Measurements from ENCODE around the gene TCEA2. TPM values are rescaled to one million over a fixed set of nuclear protein-coding genes. Genes with fewer than 3 reads are reported as not detected.
A peak's percentile ranks its signal among the peaks of the same experiment; 100 is the strongest.
"Not testable (repeated sequence)": the region's sequence is repeated elsewhere in the genome, so short reads cannot be mapped to it uniquely, and the experiment has no call there.

TCEA2 gene
- total RNA-seq, 1 donor from 2014 or later: 8.4 TPM

- Histone ChIP-seq H3K27me3 (ENCODE audit: control insufficient read depth in 3 of 3, insufficient read depth in 3 of 3, low read length in 3 of 3) (peaks cover 3 to 20% (median 10%) of the 10 kb centered on the region in 3 donors), H3K36me3 (ENCODE audit: control insufficient read depth in 3 of 3, insufficient read depth in 3 of 3, low read length in 3 of 3) (no peaks in the 10 kb centered on the region), H3K9ac (ENCODE audit: low read depth in 1 of 3, low read length in 3 of 3) (no peak overlapping the region), H3K4me3 (ENCODE audit: low read length in 3 of 3) (no peak overlapping the region), H3K27ac (ENCODE audit: low read depth, low read length) (no peak overlapping the region), H3K4me1 (ENCODE audit: control insufficient read depth in 3 of 3, insufficient read depth in 3 of 3, low read length in 3 of 3) (no peaks in the 10 kb centered on the region), H3K9me3 (ENCODE audit: control insufficient read depth in 3 of 3, low read length in 3 of 3) (no peaks in the 10 kb centered on the region)
Observed at GRCh38 chr20:64113796-64114355, 50.9 kb downstream of the TCEA2 start.

DNA sequence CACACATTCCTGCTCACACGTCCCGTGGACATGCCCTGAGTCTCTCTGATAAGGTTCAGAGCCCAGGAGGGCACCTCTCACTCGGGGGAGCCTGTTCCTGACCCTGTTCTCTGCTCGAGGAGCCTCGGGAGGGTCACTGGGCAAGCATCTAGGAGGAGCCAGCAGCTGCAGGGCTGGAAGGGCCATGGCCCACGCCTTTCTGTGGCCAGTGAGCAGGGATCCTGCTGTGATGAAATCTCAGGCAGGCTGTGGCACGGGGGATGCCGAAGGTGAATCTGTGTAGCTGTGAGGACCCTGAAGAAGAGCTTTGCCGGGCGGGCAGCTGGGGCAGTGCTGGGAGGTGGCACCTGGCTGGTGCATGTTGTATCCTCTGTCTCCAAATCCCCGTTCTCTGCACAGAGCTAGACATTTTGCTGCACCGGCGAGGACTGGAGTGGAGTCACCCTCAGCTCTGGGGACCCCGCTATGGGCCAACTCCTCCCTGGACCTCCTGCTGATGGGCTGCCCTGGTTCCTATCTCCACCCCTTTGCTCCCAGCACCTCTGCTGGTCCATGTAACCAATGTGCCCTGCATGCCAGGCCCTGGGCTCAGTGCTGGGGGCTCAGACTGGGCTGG, 51.5 kb downstream of the TCEA2 start:
- Histone ChIP-seq H3K27me3 (ENCODE audit: control insufficient read depth in 3 of 3, insufficient read depth in 3 of 3, low read length in 3 of 3) (peaks cover 3 to 15% (median 10%) of the 10 kb centered on the region in 3 donors), H3K36me3 (ENCODE audit: control insufficient read depth in 3 of 3, insufficient read depth in 3 of 3, low read length in 3 of 3) (no peaks in the 10 kb centered on the region), H3K4me3 (ENCODE audit: low read length in 3 of 3) (no peak overlapping the region), H3K9ac (ENCODE audit: low read depth in 1 of 3, low read length in 3 of 3) (no peak overlapping the region), H3K9me3 (ENCODE audit: control insufficient read depth in 3 of 3, low read length in 3 of 3) (no peaks in the 10 kb centered on the region), H3K27ac (ENCODE audit: low read depth, low read length) (no peak overlapping the region), H3K4me1 (ENCODE audit: control insufficient read depth in 3 of 3, insufficient read depth in 3 of 3, low read length in 3 of 3) (no peaks in the 10 kb centered on the region)

DNA sequence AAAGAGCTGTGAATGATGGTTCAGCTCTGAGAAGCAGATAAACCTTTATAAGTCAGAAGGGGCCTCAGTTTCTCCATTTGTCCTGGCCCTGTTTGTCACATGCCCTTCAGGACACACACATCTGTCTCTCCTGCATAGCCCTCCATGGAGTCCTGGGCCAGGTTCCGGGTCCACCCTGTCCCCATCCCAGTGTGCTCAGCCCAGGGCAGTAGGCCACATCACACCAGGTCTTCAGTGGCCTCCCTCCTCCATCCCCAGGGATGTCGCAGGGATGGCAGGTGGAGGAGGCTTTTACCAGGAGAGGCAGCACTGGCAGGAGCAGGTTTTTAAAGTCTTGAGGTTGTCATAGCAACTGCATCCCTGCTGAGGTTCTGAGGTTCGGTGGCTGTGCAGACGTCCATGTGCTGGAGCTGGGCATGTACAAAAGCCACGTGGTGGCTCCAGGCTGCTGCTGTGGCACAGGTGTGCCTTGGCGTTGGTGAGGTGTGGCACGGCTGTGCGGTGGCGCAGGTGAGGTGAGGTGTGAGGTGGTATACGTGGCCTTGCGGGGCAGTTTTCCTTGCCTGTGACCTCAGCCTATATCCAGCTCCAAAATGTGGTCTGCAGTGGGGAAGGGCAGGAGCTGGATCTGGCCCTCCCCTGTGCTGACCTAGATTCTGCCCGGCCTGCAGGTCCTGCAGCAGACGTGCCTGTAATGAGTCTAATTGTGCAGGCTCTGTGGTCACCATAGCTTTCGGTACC, 52.3 kb downstream of the TCEA2 start:
- Histone ChIP-seq H3K9me3 (ENCODE audit: control insufficient read depth in 3 of 3, low read length in 3 of 3) (no peaks in the 10 kb centered on the region), H3K9ac (ENCODE audit: low read depth in 1 of 3, low read length in 3 of 3) (no peak overlapping the region), H3K4me3 (ENCODE audit: low read length in 3 of 3) (no peak overlapping the region), H3K27ac (ENCODE audit: low read depth, low read length) (no peak overlapping the region), H3K4me1 (ENCODE audit: control insufficient read depth in 3 of 3, insufficient read depth in 3 of 3, low read length in 3 of 3) (peaks cover 0 to 4% (median 3%) of the 10 kb centered on the region in 3 donors), H3K27me3 (ENCODE audit: control insufficient read depth in 3 of 3, insufficient read depth in 3 of 3, low read length in 3 of 3) (peaks cover 3 to 13% (median 10%) of the 10 kb centered on the region in 3 donors), H3K36me3 (ENCODE audit: control insufficient read depth in 3 of 3, insufficient read depth in 3 of 3, low read length in 3 of 3) (no peaks in the 10 kb centered on the region)

DNA sequence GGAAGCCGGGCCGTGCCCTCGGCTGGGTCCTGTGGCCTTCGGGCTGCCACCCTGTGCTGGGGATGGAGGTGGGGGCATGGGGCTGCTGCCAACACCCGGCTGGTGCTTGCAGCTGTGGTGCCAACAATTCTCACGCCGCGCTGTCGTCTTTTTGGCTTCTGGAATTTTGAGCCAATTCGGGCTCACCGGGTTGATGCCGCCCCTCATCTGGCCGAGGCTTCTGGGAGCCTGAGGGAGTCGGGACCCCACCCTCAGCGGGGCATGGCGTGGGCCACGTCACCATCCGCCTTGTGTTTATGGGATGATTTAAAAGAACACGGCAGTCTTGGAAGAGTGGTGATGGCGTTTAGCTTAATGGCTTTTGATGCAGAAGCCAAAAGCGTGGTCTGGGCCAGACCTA, 53.0 kb downstream of the TCEA2 start:
- Histone ChIP-seq H3K36me3 (ENCODE audit: control insufficient read depth in 3 of 3, insufficient read depth in 3 of 3, low read length in 3 of 3) (no peaks in the 10 kb centered on the region), H3K9me3 (ENCODE audit: control insufficient read depth in 3 of 3, low read length in 3 of 3) (no peaks in the 10 kb centered on the region), H3K4me3 (ENCODE audit: low read length in 3 of 3) (no peak overlapping the region), H3K9ac (ENCODE audit: low read depth in 1 of 3, low read length in 3 of 3) (no peak overlapping the region), H3K27ac (ENCODE audit: low read depth, low read length) (no peak overlapping the region), H3K27me3 (ENCODE audit: control insufficient read depth in 3 of 3, insufficient read depth in 3 of 3, low read length in 3 of 3) (peaks cover 5 to 15% (median 12%) of the 10 kb centered on the region in 3 donors), H3K4me1 (ENCODE audit: control insufficient read depth in 3 of 3, insufficient read depth in 3 of 3, low read length in 3 of 3) (peaks cover 0 to 5% (median 4%) of the 10 kb centered on the region in 3 donors)

- no peaks in the 10 kb centered on the region for H3K36me3 ChIP-seq (ENCODE audit: control insufficient read depth in 3 of 3, insufficient read depth in 3 of 3, low read length in 3 of 3)
- peaks cover 5 to 20% (median 15%) of the 10 kb centered on the region in 3 donors for H3K27me3 ChIP-seq (ENCODE audit: control insufficient read depth in 3 of 3, insufficient read depth in 3 of 3, low read length in 3 of 3)
- H3K4me3 ChIP-seq (ENCODE audit: low read length in 3 of 3): no peak overlapping the region
- H3K27ac ChIP-seq (ENCODE audit: low read depth, low read length): no peak overlapping the region
- H3K4me1 ChIP-seq (ENCODE audit: control insufficient read depth in 3 of 3, insufficient read depth in 3 of 3, low read length in 3 of 3): peaks cover 0 to 5% (median 4%) of the 10 kb centered on the region in 3 donors
- no peaks in the 10 kb centered on the region for H3K9me3 ChIP-seq (ENCODE audit: control insufficient read depth in 3 of 3, low read length in 3 of 3)
- H3K9ac ChIP-seq (ENCODE audit: low read depth in 1 of 3, low read length in 3 of 3): no peak overlapping the region
Observed at GRCh38 chr20:64116541-64117431, 53.8 kb downstream of the TCEA2 start.

DNA sequence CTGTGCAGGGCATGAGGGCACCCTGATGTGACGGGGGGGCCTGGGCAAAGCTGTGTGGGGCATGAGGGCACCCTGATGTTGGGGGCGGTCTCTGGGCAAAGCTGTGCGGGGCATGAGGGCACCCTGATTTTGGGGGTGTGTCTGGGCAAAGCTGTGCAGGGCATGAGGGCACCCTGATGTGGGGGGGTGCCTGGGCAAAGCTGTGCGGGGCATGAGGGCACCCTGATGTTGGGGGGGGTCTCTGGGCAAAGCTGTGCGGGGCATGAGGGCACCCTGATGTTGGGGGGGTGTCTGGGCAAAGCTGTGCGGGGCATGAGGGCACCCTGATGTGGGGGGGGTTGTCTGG, 54.4 kb downstream of the TCEA2 start:
- not testable (repeated sequence) for H3K36me3 ChIP-seq (ENCODE audit: control insufficient read depth in 3 of 3, insufficient read depth in 3 of 3, low read length in 3 of 3); H3K4me3 ChIP-seq (ENCODE audit: low read length in 3 of 3); H3K9me3 ChIP-seq (ENCODE audit: control insufficient read depth in 3 of 3, low read length in 3 of 3); H3K9ac ChIP-seq (ENCODE audit: low read depth in 1 of 3, low read length in 3 of 3); H3K27ac ChIP-seq (ENCODE audit: low read depth, low read length); H3K4me1 ChIP-seq (ENCODE audit: control insufficient read depth in 3 of 3, insufficient read depth in 3 of 3, low read length in 3 of 3)
- H3K27me3 ChIP-seq (ENCODE audit: control insufficient read depth in 3 of 3, insufficient read depth in 3 of 3, low read length in 3 of 3): peaks cover 5 to 23% (median 15%) of the 10 kb centered on the region in 3 donors

- no peaks in the 10 kb centered on the region for H3K36me3 ChIP-seq (ENCODE audit: control insufficient read depth in 3 of 3, insufficient read depth in 3 of 3, low read length in 3 of 3)
- no peak overlapping the region for H3K9ac ChIP-seq (ENCODE audit: low read depth in 1 of 3, low read length in 3 of 3)
Observed at GRCh38 chr20:64119301-64119680, 56.3 kb downstream of the TCEA2 start.

GRCh38 chr20:64119681-64120341, 56.8 kb downstream of the TCEA2 start:
- H3K4me3 ChIP-seq (ENCODE audit: low read length in 3 of 3): peak overlapping the region in 1 of 3 donors; percentile 43
- peaks cover 5 to 23% (median 15%) of the 10 kb centered on the region in 3 donors for H3K27me3 ChIP-seq (ENCODE audit: control insufficient read depth in 3 of 3, insufficient read depth in 3 of 3, low read length in 3 of 3)
- no peaks in the 10 kb centered on the region for H3K36me3 ChIP-seq (ENCODE audit: control insufficient read depth in 3 of 3, insufficient read depth in 3 of 3, low read length in 3 of 3)
- H3K9me3 ChIP-seq (ENCODE audit: control insufficient read depth in 3 of 3, low read length in 3 of 3): no peaks in the 10 kb centered on the region
- no peak overlapping the region for H3K9ac ChIP-seq (ENCODE audit: low read depth in 1 of 3, low read length in 3 of 3)
- peaks cover 0 to 5% (median 4%) of the 10 kb centered on the region in 3 donors for H3K4me1 ChIP-seq (ENCODE audit: control insufficient read depth in 3 of 3, insufficient read depth in 3 of 3, low read length in 3 of 3)
- H3K27ac ChIP-seq (ENCODE audit: low read depth, low read length): no peak overlapping the region

More at GRCh38 chr20:64119301-64119680, 56.3 kb downstream of the TCEA2 start:
- no peak overlapping the region for H3K4me3 ChIP-seq (ENCODE audit: low read length in 3 of 3)
- H3K9me3 ChIP-seq (ENCODE audit: control insufficient read depth in 3 of 3, low read length in 3 of 3): no peaks in the 10 kb centered on the region
- H3K27me3 ChIP-seq (ENCODE audit: control insufficient read depth in 3 of 3, insufficient read depth in 3 of 3, low read length in 3 of 3): peaks cover 5 to 23% (median 15%) of the 10 kb centered on the region in 3 donors
- no peak overlapping the region for H3K27ac ChIP-seq (ENCODE audit: low read depth, low read length)
- H3K4me1 ChIP-seq (ENCODE audit: control insufficient read depth in 3 of 3, insufficient read depth in 3 of 3, low read length in 3 of 3): peaks cover 0 to 5% (median 4%) of the 10 kb centered on the region in 3 donors

- Histone ChIP-seq H3K9ac (ENCODE audit: low read depth in 1 of 3, low read length in 3 of 3) (no peak overlapping the region), H3K9me3 (ENCODE audit: control insufficient read depth in 3 of 3, low read length in 3 of 3) (no peaks in the 10 kb centered on the region), H3K27ac (ENCODE audit: low read depth, low read length) (no peak overlapping the region), H3K27me3 (ENCODE audit: control insufficient read depth in 3 of 3, insufficient read depth in 3 of 3, low read length in 3 of 3) (peaks cover 3 to 18% (median 8%) of the 10 kb centered on the region in 3 donors), H3K4me1 (ENCODE audit: control insufficient read depth in 3 of 3, insufficient read depth in 3 of 3, low read length in 3 of 3) (peaks cover 0 to 5% (median 4%) of the 10 kb centered on the region in 3 donors), H3K4me3 (ENCODE audit: low read length in 3 of 3) (no peak overlapping the region), H3K36me3 (ENCODE audit: control insufficient read depth in 3 of 3, insufficient read depth in 3 of 3, low read length in 3 of 3) (no peaks in the 10 kb centered on the region)
Observed at GRCh38 chr20:64121586-64121985, 58.6 kb downstream of the TCEA2 start.

All from skeletal muscle tissue (tissue), 4 donors.